Urothelium cell line (cell line): ENCODE measurements around the gene ERICH3.

ENCODE experiments used
- DNase-seq: peaks from one replicate; pipeline ENCODE4 v3.0.0; 2011; ENCODE audit warnings: low spot score, mixed read lengths
- FAIRE-seq: peaks from 2 replicates; lab custom pipeline; 2011; peaks lifted over from hg19 to GRCh38; lab: Jason Lieb, UNC

The ERICH3 gene

GRCh38 chr1:74673351-74674111 is at the start of gene ERICH3:
Gene ERICH3 (minus strand): TSS chr1:74673792. CDS start chr1:74673519, 273 bp downstream.
- no peak for DNase-seq
- FAIRE-seq: no peak

GRCh38 chr1:74717626-74718025 is 44.0 kb upstream of the ERICH3 start:
- DNase-seq: no peak
- FAIRE-seq: no peak

GRCh38 chr1:74716822-74717221 is 43.2 kb upstream of the ERICH3 start:
- FAIRE-seq (no peak), DNase-seq (no peak)

GRCh38 chr1:74715806-74716205 is 42.2 kb upstream of the ERICH3 start:
- FAIRE-seq (no peak), DNase-seq (no peak)

GRCh38 chr1:74715236-74715502 is 41.6 kb upstream of the ERICH3 start:
- no peak for FAIRE-seq
- no peak for DNase-seq

GRCh38 chr1:74714429-74715235 is 41.0 kb upstream of the ERICH3 start:
- FAIRE-seq: no peak
- no peak for DNase-seq

- DNase-seq (no peak), FAIRE-seq (no peak)
These were observed 40.3 kb upstream of the ERICH3 start for GRCh38 chr1:74713849-74714248.

- FAIRE-seq (no peak), DNase-seq (no peak)
These were observed 39.3 kb upstream of the ERICH3 start for GRCh38 chr1:74712881-74713280.

- FAIRE-seq: no peak
- DNase-seq: no peak
These were observed 30.0 kb upstream of the ERICH3 start for GRCh38 chr1:74703386-74704182.

- FAIRE-seq (no peak), DNase-seq (no peak)
These were observed 25.7 kb upstream of the ERICH3 start for GRCh38 chr1:74699331-74699730.

GRCh38 chr1:74697832-74698231 is 24.2 kb upstream of the ERICH3 start:
- FAIRE-seq (no peak), DNase-seq (no peak)

- FAIRE-seq (no peak), DNase-seq (peak; percentile 12)
These were observed 19.9 kb upstream of the ERICH3 start for GRCh38 chr1:74693473-74693872.

GRCh38 chr1:74690909-74691308 is 17.3 kb upstream of the ERICH3 start:
- no peak for FAIRE-seq
- DNase-seq: no peak

GRCh38 chr1:74690364-74690696 is 16.7 kb upstream of the ERICH3 start:
- no peak for FAIRE-seq

GRCh38 chr1:74689621-74690363 is 16.2 kb upstream of the ERICH3 start:
- FAIRE-seq: no peak
- peak; percentile 23 for DNase-seq

More at GRCh38 chr1:74690364-74690696, 16.7 kb upstream of the ERICH3 start:
- DNase-seq: no peak

GRCh38 chr1:74686928-74687327 is 13.3 kb upstream of the ERICH3 start:
- DNase-seq (no peak), FAIRE-seq (no peak)

GRCh38 chr1:74684301-74684700 is 10.7 kb upstream of the ERICH3 start:
- no peak for FAIRE-seq
- DNase-seq: no peak

GRCh38 chr1:74683656-74684055 is 10.1 kb upstream of the ERICH3 start:
- FAIRE-seq (no peak), DNase-seq (no peak)

GRCh38 chr1:74681851-74682250 is 8.3 kb upstream of the ERICH3 start:
- DNase-seq (no peak), FAIRE-seq (no peak)

GRCh38 chr1:74681449-74681848 is 7.9 kb upstream of the ERICH3 start:
- DNase-seq (no peak), FAIRE-seq (no peak)

- no peak for DNase-seq
- FAIRE-seq: no peak
These were observed 7.4 kb upstream of the ERICH3 start for GRCh38 chr1:74681001-74681400.
